NCI-H2171 (cell line): ENCODE data around the gene KDM5A.
"Not testable (repeated sequence)": the region's sequence is repeated elsewhere in the genome, so short reads cannot be mapped to it uniquely, and the experiment has no call there.

Experiments
- DNase-seq: peaks from one replicate; lab custom pipeline; 2025; lab: John Stamatoyannopoulos, UW

The KDM5A gene

DNA sequence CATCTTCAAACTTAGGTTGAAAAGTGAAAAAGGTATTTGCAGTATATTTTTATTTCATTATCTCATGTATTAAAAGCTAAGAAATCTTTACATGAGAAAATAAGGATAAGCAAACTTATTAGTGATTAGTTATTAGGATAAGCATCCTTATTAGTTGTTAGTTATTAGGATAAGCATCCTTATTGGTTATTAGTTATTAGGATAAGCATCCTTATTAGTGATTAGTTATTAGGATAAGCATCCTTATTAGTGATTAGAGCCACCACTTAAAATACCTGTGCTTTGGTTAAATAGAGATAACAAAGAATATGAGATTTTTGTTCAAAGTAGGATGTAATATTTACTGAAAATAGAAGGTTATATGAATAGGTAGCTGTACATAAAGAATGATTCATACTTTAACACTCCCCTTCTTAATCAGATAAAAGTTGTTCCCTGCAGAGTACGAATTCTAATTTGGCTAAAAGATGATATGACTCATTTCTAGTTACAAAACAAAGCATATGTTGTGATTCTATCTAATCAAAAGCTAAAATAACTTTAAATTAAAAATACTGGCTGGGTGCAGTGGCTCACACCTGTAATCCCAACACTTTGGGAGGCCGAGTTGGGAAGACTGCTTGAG lies 56.4 kb downstream of the KDM5A start:
- no peak for DNase-seq

- DNase-seq = no peak
Measured at GRCh38 chr12:331287-331686, 57.8 kb downstream of the KDM5A start.

GRCh38 chr12:325906-326305 lies 63.2 kb downstream of the KDM5A start:
- DNase-seq = no peak

GRCh38 chr12:323507-323906 lies 65.6 kb downstream of the KDM5A start:
- DNase-seq = no peak

GRCh38 chr12:321606-322326 lies 67.4 kb downstream of the KDM5A start:
- peak; percentile 39 for DNase-seq

GRCh38 chr12:318759-319515 lies 70.2 kb downstream of the KDM5A start:
- DNase-seq = no peak

DNA sequence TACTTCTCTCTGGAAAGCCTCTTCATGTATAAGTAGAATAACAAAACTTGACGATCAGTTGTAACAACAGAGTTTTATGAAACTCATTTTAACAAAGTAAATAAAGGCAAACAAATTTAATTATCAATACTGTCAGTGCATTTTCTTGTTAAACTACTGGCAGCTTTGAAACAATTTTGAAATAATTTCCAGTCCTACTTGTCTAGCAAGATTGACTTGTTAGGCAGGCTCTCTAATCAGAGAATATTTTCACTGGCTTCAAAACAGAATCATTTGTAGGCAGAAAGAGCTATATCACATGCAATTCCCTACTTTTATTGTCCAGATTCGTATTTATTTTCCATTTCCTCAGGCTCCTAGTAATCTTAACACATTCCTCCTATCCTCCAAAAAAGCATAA lies 80.6 kb downstream of the KDM5A start:
- no peak for DNase-seq

GRCh38 chr12:307406-307805 lies 81.7 kb downstream of the KDM5A start:
- no peak for DNase-seq

DNA sequence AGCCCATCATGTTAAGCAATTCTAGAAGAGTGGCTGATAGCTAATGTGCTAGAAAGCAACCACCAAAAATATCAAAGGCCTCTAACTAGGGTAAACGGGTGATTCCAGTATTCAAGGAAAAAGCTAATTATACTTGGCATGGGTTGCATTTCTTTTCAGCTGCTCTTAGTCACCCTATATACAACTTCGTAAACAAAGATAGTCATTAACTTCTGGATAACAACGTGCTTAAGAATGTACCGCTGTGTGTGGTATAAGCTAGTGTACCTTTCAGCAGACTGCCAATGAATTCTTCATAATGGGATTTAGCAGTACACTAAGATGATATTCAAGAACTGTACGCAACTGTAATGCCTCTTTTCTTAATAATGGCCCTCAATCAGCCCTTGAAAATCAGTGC lies 84.3 kb downstream of the KDM5A start:
- DNase-seq = no peak

DNA sequence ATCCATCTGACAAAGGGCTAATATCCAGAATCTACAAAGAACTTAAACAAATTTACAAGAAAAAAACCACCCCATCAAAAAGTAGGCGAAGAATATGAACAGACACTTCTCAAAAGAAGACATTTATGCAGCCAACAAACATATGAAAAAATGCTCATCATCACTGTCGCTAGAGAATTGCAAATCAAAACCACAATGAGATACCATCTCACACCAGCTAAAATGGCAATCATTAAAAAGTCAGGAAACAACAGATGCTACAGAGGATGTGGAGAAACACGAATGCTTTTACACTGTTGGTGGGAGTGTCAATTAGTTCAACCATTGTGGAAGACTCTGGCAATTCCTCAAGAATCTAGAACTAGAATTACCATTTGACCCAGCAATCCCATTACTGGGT lies 86.4 kb downstream of the KDM5A start:
- not testable (repeated sequence) for DNase-seq

DNA sequence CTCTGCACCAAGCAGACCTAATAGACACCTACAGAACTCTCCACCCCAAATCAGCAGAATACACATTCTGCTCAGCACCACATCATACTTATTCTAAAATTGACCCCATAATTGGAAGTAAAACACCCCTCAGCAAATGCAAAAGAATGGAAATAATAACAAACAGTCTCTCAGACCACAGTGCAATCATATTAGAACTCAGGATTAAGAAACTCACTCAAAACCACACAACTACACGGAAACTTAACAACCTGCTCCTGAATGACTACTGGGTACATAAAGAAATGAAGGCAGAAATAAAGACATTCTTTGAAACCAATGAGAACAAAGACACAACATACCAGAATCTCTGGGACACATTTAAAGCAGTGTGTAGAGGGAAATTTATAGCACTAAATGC lies 89.0 kb downstream of the KDM5A start:
- DNase-seq = not testable (repeated sequence)

DNA sequence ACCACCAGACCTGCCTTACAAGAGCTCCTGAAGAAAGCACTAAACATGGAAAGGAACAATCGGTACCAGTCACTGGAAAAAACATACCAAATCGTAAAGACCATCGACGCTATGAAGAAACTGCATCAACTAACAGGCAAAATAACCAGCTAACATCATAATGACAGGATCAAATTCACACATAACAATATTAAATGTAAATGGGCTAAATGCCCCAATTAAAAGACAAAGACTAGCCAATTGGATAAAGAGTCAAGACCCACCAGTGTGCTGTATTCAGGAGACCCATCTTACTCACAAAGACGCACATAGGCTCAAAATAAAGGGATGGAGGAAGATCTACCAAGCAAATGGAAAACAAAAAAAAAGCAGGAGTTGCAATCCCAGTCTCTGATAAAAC lies 89.6 kb downstream of the KDM5A start:
- not testable (repeated sequence) for DNase-seq

GRCh38 chr12:298059-298458 lies 91.1 kb downstream of the KDM5A start:
- DNase-seq = not testable (repeated sequence)

GRCh38 chr12:295132-295531 lies 94.0 kb downstream of the KDM5A start:
- no peak for DNase-seq

GRCh38 chr12:293199-293598 lies 95.9 kb downstream of the KDM5A start:
- no peak for DNase-seq

- no peak for DNase-seq
Measured at GRCh38 chr12:292186-292585, 96.9 kb downstream of the KDM5A start.

GRCh38 chr12:291153-291723 lies 97.9 kb downstream of the KDM5A start:
- no peak for DNase-seq

DNA sequence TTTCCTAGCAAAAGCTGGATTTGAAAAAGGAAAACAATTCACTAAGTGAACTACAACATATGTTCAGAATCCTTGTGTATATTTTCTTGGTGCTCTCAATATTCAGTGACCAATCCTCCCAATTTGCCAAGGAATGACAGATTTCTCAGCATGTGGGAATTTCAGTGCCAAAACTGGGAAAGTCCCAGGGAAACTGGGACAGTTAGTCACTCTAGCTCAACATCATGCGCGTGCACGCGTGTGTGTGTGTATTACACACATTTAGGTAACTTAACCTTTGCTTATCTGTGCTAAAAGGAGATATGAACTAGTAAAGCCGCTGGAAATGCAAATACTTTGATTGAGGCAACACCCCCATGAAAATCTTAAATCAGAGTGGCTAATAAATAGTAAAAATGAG lies 100.4 kb downstream of the KDM5A start:
- DNase-seq = no peak

- DNase-seq = no peak
Measured at GRCh38 chr12:286531-287300, 102.4 kb downstream of the KDM5A start.

DNA sequence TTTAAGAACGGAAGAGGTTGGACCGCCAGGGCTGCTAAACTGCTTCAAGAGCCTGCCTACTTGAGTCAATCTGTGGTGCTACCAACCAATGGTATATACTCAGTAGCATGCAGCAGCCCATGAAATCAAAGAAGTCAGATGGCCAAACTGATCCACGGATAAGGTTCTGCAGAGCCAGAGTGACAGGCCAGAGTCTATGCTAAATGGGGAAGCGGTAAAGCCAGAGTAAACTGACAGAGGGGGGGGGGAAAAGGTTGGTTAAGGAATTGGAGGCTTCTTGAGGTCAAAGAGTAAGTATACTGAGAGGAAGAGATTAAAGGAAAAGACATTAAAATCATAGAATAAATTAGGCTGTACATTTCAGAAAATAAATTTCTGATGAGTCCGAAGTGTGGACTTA lies 111.1 kb downstream of the KDM5A start:
- DNase-seq = no peak

GRCh38 chr12:275812-276211 lies 113.3 kb downstream of the KDM5A start:
- DNase-seq = no peak

DNA sequence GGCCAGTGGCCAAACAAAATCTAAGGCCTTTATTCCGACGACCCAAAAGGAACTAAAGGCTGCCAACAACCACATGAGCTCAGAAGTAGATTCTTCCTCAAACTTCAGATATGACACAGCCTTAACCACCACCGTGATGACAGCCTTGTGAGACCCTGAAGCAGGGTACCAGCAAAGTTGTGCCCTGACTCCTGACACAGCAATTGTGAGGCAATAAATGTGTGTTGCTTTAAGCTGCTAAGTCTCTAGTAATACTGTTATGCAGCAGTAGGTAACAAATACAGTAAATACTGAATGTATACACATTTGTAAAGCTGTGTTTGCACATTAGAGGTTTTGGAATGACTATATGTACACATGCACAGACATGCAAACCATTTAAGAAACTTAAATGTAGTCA lies 115.7 kb downstream of the KDM5A start:
- no peak for DNase-seq
